T-helper 1 cell treated with Interleukin-12 subunit alpha and Interleukin-12 subunit beta and Interleukin-4 antibody, amounts not matched to agents 30 μg/mL and 1 μg/mL, for 36 hours (primary cell): ENCODE results near the gene TSC22D2.
"Not testable (repeated sequence)": the region's sequence is repeated elsewhere in the genome, so short reads cannot be mapped to it uniquely, and the experiment has no call there.

Experiments used
- H3K27ac Mint-ChIP-seq: one replicate; pipeline ENCODE4 v1.8.0; 2021; ENCODE audit warnings: mild to moderate bottlenecking, mixed read lengths
- H3K27me3 Mint-ChIP-seq: one replicate; pipeline ENCODE4 v1.8.0; 2021; ENCODE audit warnings: low read depth, mixed read lengths
- H3K36me3 Mint-ChIP-seq: one replicate; pipeline ENCODE4 v1.8.0; 2021; ENCODE audit warnings: low read depth, mixed read lengths
- H3K4me1 Mint-ChIP-seq: one replicate; pipeline ENCODE4 v1.8.0; 2021; ENCODE audit warnings: low read depth, mixed read lengths
- H3K4me3 Mint-ChIP-seq: one replicate; pipeline ENCODE4 v1.8.0; 2021; ENCODE audit warnings: mild to moderate bottlenecking, moderate library complexity, mixed read lengths
- H3K9me3 Mint-ChIP-seq: one replicate; pipeline ENCODE4 v1.8.0; 2021; ENCODE audit warnings: mixed read lengths

The TSC22D2 gene

DNA sequence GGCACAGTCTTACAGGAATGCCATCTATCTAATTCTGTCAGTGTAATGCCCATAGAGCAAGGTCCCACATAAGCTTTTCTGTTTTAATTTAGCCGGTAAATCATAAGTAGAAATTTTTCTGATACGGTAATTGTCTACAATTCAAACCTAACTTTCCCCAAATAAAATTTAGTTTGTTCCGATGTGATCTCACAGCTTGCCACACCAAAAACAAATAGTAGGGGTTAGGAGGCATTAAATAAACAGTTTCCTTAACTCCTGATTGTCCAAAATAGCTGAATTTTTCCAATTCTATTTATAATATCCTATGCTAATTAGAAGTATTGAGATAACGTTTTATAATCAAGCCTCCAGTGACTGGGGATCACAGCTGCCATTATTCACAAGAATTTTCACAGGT lies 53.3 kb downstream of the TSC22D2 start:
- no peak overlapping the region for H3K27ac Mint-ChIP-seq
- peaks cover 9% of the 10 kb centered on the region for H3K36me3 Mint-ChIP-seq
- no peaks in the 10 kb centered on the region for H3K9me3 Mint-ChIP-seq
- no peak overlapping the region for H3K4me3 Mint-ChIP-seq
- H3K27me3 Mint-ChIP-seq = no peaks in the 10 kb centered on the region
- H3K4me1 Mint-ChIP-seq = peaks cover 1% of the 10 kb centered on the region

DNA sequence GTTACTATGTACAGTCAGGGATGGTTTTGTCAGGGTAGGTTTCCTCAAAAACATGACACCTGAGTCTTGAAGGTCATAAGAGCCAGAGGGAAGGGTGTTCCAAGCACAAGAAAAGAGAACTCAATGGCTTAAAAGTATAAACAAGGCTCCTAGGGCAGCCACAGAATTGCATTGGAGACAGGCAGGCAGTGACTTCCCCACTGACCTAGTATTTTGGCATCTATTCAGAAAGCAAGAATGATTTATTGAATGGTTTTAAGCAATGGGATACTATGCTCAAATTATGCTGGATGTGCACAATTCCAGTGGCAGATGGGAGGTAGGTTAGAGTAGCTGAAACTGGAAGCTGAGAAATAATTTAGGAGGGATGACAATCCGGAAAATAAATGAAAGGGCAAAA lies 54.0 kb downstream of the TSC22D2 start:
- H3K27ac Mint-ChIP-seq = no peak overlapping the region
- H3K4me1 Mint-ChIP-seq = no peaks in the 10 kb centered on the region

DNA sequence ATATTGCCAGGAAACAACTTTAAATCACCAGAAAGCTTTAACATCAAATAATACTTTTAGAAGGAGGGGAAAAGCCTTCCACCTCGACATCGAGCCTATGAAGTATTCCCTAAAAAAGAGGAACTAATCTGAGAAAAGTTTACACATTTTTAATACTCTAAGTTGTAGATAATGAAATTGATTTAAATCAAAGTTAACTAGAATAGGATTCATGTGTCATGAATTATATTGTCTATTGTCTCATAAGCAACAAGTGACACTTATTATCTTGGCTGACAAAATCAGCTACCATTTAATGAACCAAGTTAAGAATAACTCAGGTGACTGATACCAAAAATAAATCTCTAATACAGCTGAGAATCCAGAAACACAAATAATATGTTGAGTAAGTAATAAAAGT lies 56.6 kb downstream of the TSC22D2 start:
- Mint-ChIP-seq H3K27me3 (no peaks in the 10 kb centered on the region), H3K36me3 (no peaks in the 10 kb centered on the region), H3K4me3 (no peak overlapping the region), H3K9me3 (no peaks in the 10 kb centered on the region), H3K4me1 (no peaks in the 10 kb centered on the region), H3K27ac (no peak overlapping the region)

More for the DNA sequence above, 54.0 kb downstream of the TSC22D2 start:
- H3K27me3 Mint-ChIP-seq = no peaks in the 10 kb centered on the region
- H3K36me3 Mint-ChIP-seq = peaks cover 7% of the 10 kb centered on the region
- no peaks in the 10 kb centered on the region for H3K9me3 Mint-ChIP-seq
- H3K4me3 Mint-ChIP-seq = no peak overlapping the region

DNA sequence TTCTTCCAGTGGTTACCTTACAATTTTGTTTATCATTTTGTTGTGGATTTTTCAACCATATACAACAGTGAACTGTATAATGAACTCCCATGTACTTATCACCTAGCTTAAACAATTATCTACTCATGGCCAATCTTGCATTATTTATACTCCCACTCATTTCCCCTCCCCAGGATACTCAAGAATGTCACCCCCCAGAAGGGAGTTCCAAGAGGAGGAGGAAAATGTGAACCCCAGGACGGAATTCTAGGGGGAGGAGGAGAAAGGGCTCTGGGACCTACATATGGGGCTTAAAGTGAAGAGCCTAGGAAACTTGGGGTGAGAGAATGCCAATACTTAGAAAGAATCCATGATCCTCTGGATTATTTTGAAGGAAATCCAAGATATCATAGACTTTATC lies 59.3 kb downstream of the TSC22D2 start:
- Mint-ChIP-seq H3K27ac (no peak overlapping the region), H3K27me3 (no peaks in the 10 kb centered on the region), H3K9me3 (no peaks in the 10 kb centered on the region), H3K4me3 (no peak overlapping the region), H3K36me3 (no peaks in the 10 kb centered on the region), H3K4me1 (no peaks in the 10 kb centered on the region)

DNA sequence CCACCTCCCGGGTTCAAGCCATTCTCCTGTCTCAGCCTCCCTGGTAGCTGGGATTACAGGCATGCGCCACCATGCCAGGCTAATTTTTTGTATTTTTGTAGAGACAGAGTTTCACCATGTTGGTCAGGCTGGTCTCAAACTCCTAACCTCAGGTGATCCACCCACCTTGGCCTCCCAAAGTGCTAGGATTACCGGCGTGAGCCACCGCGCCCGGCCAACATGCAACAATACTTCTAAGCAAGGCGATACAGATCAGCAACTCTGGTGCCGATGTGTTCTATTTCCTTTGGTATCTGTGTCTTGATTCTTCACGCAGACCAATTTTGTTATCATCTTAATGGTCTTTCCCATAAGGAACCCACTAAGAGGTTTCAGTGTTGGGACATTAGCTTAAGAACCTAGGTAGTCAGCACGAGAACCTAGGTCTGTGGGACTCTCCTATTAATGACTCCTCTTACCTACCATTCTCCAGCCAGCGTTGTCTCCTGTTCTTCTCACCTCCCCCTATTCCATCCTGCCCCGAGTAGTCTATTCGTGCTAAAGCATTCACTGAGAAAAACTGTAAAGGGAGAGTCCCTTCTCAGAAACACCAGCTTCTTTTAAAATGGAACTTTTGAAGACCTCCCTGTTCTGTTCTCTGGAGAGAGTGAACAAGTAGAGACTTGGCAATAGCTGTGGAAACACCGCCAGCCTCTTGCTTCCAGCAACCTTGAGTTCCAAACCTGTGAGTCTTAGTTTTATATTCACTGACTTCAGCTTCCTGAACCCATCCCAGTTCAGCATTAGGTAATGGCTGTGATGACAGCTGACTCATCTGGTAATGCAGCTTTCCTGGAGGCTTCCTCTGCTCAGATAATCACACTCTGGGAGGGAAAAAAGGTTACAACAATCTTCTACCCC lies 61.2 kb downstream of the TSC22D2 start:
- Mint-ChIP-seq H3K36me3 (peaks cover 2% of the 10 kb centered on the region), H3K27me3 (no peaks in the 10 kb centered on the region), H3K4me1 (no peaks in the 10 kb centered on the region), H3K9me3 (peaks cover 3% of the 10 kb centered on the region), H3K4me3 (no peak overlapping the region), H3K27ac (no peak overlapping the region)

DNA sequence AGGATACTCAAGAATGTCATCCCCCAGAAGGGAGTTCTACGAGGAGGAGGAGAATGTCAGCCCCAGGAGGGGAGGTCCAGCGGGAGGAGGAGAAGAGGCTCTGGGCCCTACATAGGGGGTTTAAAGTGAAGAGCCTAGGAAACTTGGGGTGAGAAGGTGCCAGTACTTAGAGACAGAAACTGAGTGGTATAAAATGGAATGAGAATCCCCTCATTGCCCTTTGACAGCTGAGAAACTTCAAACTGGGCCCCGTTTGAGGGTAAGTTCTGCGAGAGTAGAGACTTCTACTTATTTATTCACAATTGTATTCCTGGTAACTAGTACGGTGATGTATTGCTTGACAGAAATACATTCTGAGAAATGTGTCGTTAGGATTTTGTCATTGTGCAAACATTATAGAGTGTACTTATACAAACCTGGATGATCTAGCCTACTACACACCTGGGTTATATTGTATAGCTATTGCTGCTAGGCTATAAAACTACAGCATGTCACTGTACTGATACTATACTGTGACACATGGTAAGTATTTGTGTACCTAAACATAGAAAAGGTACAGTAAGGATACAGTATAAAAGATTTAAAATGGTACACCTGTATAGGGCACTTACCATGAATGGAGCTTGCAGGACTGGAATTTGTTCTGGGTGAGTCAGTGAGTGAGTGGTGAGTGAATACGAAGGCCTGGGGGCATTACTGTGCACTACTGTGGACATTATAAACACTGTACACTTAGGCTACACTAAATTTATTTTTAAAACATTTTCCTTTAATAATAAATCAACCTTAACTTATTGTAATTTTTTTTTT lies 62.0 kb downstream of the TSC22D2 start:
- Mint-ChIP-seq H3K4me3 (no peak overlapping the region), H3K9me3 (peaks cover 3% of the 10 kb centered on the region), H3K27ac (no peak overlapping the region), H3K27me3 (no peaks in the 10 kb centered on the region), H3K4me1 (no peaks in the 10 kb centered on the region), H3K36me3 (peaks cover 2% of the 10 kb centered on the region)

DNA sequence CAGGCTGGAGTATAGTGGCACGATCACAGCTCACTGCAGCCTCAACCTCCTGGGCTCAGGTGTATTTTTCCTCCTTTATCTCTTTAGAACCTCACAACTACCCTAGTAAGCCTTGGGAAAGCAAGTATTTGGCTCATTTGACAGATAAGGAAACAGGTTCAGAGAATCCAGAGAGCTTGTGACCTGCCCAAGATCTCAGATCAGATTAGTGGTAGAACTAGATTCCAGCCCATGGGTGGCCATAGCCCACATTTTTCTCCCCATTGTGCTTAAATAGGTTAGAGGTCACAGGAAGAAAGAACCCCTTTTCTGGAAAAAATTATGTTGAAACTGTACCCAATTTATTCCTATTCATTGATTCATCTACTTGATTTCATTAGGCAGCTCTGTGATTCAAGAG lies 64.3 kb downstream of the TSC22D2 start:
- H3K9me3 Mint-ChIP-seq = peaks cover 3% of the 10 kb centered on the region
- H3K27ac Mint-ChIP-seq = no peak overlapping the region
- H3K4me1 Mint-ChIP-seq = no peaks in the 10 kb centered on the region
- peaks cover 2% of the 10 kb centered on the region for H3K36me3 Mint-ChIP-seq
- H3K27me3 Mint-ChIP-seq = peaks cover 4% of the 10 kb centered on the region
- H3K4me3 Mint-ChIP-seq = no peak overlapping the region

DNA sequence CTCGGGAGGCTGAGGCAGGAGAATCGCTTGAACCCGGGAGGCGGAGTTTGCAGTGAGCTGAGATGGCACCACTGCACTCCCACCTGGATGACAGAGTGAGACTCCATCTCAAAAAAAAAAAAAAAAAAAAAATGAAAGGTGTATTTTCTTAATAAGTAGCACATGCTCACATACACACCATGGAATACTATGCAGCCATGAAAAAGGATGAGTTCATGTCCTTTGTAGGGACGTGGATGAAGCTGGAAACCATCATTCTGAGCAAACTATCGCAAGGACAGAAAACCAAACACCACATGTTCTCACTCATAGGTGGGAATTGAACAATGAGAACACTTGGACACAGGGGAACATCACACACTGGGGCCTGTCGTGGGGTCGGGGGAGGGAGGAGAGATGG lies 65.1 kb downstream of the TSC22D2 start:
- H3K4me1 Mint-ChIP-seq, H3K4me3 Mint-ChIP-seq, H3K9me3 Mint-ChIP-seq, H3K27ac Mint-ChIP-seq, H3K36me3 Mint-ChIP-seq, H3K27me3 Mint-ChIP-seq: not testable (repeated sequence)

DNA sequence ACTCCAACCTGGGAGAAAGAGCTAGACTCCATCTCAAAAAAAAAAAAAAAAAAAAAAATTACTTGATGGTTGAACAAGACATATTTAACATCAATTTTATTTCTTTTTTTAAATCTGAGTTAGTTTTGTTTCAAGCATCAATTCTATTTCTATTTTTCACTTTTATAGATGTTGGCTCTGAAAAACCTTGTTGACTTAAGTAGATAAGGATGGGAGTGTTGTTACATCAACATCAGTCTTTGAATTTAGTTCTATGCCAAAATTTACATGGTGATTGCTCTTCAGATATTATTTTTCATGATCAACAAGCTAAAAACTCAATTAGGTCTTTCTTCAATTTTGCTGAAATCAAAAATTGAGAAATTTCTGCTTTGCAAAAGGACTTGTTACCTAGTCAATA lies 71.3 kb downstream of the TSC22D2 start:
- no peak overlapping the region for H3K4me3 Mint-ChIP-seq
- H3K9me3 Mint-ChIP-seq = peaks cover 16% of the 10 kb centered on the region
- H3K27me3 Mint-ChIP-seq = peaks cover 4% of the 10 kb centered on the region
- no peaks in the 10 kb centered on the region for H3K4me1 Mint-ChIP-seq
- no peak overlapping the region for H3K27ac Mint-ChIP-seq
- H3K36me3 Mint-ChIP-seq = peaks cover 2% of the 10 kb centered on the region

DNA sequence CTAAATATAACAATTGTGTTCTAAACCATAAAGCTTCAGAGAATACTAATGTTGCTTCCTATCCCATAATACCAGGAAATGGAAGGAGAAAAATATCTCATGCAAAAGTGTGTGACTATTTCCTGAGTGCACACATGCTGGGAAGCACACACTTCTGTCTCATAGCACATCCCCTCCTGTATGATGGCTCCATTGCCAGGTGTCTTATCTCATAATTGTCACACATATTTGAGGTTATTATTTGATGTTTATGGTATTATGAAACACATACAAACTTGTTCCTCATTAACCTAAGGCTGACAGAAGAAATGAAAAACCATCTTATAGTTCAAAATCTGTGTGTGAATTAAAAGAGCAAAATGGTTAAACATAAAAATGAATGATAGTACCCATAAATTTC lies 72.8 kb downstream of the TSC22D2 start:
- H3K4me1 Mint-ChIP-seq = no peaks in the 10 kb centered on the region
- no peak overlapping the region for H3K27ac Mint-ChIP-seq
- peaks cover 20% of the 10 kb centered on the region for H3K9me3 Mint-ChIP-seq
- H3K4me3 Mint-ChIP-seq = no peak overlapping the region
- peaks cover 3% of the 10 kb centered on the region for H3K36me3 Mint-ChIP-seq
- peaks cover 3% of the 10 kb centered on the region for H3K27me3 Mint-ChIP-seq

DNA sequence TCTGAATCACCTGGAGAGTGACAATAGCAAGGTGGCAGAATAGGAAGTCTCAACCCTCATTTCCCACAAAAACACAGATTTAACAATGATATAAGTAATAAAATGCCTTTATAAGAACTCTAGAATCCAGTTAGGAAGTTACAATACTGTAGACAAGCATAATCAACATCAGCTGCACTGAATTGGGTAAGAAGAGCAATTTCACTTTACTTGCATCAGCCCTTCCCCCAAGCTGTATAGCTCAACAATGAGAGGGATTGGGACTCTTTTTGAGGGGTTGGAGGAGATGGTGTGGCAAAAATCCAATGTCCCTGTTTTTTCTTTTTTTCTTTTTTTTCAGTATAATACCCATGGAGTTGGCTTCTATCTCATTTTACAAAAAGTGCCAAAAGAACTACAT lies 75.1 kb downstream of the TSC22D2 start:
- H3K4me1 Mint-ChIP-seq = no peaks in the 10 kb centered on the region
- no peak overlapping the region for H3K4me3 Mint-ChIP-seq
- no peak overlapping the region for H3K27ac Mint-ChIP-seq
- H3K27me3 Mint-ChIP-seq = no peaks in the 10 kb centered on the region
- H3K9me3 Mint-ChIP-seq = peaks cover 38% of the 10 kb centered on the region
- H3K36me3 Mint-ChIP-seq = peaks cover 7% of the 10 kb centered on the region

DNA sequence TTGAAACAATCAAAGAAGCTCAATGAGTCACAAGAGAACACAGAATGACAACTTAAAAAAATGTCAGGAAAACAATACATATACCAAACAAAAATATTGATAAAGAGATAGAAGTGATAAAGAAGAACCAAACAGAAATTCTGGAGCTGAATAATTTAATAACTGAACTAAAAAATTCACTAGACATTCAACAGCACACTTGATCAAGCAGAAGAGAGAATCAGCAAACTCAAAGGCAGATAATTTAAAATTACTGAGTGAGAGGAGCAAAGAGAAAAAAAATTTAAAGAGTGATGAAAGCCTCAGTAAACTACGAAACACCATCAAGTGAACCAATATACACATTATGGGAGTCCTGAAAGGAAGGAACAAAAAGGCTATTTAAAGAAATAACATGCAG lies 76.3 kb downstream of the TSC22D2 start:
- H3K9me3 Mint-ChIP-seq = peaks cover 38% of the 10 kb centered on the region
- H3K36me3 Mint-ChIP-seq = peaks cover 7% of the 10 kb centered on the region
- H3K27me3 Mint-ChIP-seq = no peaks in the 10 kb centered on the region
- no peak overlapping the region for H3K27ac Mint-ChIP-seq
- H3K4me1 Mint-ChIP-seq = no peaks in the 10 kb centered on the region
- H3K4me3 Mint-ChIP-seq = no peak overlapping the region

DNA sequence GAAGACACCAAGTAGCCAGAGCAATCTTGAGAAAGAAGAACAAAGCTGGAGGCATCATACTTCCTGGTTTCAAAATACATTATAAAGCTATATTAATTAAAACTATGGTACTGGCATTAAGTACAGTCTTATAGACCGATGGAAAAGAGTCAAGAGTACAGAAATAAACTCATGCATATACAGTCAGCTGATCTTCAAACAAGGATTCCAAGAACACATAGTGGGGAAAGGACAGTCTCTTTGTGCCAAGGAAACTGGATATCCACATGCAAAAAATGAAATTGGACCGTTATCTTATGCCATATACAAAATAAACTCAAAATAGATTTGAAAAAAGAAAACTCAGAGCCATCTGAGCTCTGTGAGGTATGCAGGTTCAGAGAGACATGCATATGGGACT lies 80.8 kb downstream of the TSC22D2 start:
- Mint-ChIP-seq H3K27ac (no peak overlapping the region), H3K27me3 (no peaks in the 10 kb centered on the region), H3K4me3 (no peak overlapping the region), H3K4me1 (no peaks in the 10 kb centered on the region), H3K36me3 (peaks cover 7% of the 10 kb centered on the region), H3K9me3 (peaks cover 27% of the 10 kb centered on the region)

DNA sequence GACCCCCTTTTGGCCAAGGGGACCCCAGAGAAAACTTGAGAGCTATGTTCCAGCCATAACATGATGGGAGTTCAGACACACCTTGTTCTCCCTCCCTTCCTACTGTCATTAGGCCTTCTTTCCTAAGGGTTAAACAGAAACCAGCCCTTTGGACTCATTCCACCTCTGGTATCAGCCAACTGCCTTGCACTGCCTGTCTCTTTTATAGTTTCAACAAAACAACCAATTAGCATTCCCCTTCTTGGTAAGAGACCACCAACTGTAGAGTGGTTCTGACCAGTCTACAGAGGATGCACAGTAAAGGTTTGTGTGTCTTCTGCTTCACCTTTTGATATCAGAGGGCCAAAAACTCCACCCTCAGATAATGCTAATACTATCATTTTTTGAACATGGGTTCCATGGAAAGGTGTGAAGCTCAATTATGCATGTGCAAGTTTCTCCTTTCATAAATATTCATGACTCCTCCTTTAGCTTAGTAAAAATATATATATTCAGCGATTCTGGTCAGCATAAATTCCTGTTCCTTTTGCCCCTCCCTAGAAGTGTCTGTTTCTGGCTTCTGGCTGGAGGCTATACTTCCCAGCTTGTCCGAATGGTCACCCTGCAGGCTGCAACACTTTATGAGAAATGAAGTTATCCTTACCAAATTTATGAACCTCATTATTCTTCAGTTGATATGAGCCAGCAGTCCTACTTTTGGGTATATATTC lies 82.3 kb downstream of the TSC22D2 start:
- Mint-ChIP-seq H3K9me3 (peaks cover 18% of the 10 kb centered on the region), H3K36me3 (peaks cover 4% of the 10 kb centered on the region), H3K4me3 (no peak overlapping the region), H3K27me3 (no peaks in the 10 kb centered on the region), H3K4me1 (no peaks in the 10 kb centered on the region), H3K27ac (no peak overlapping the region)
